GM19193 (cell line): ENCODE results near the gene PIM1.

Experiments used
- POLR2A ChIP-seq: IDR thresholded peaks from 4 replicates; pipeline ENCODE4 v1.6.1; 2011; ENCODE audit not compliant: insufficient read depth, insufficient read length; ENCODE audit errors: extremely low read depth

Gene PIM1

GRCh38 chr6:37135835-37136694 lies 33.9 kb upstream of the PIM1 start:
- TF ChIP-seq POLR2A = no peak

- no peak for TF ChIP-seq POLR2A
These were observed 33.1 kb upstream of the PIM1 start for GRCh38 chr6:37136821-37137200.

GRCh38 chr6:37137201-37138090 lies 32.5 kb upstream of the PIM1 start:
- TF ChIP-seq POLR2A = no peak

- TF ChIP-seq POLR2A = no peak
These were observed 31.1 kb upstream of the PIM1 start for GRCh38 chr6:37138856-37139229.

GRCh38 chr6:37139230-37139962 lies 30.6 kb upstream of the PIM1 start:
- TF ChIP-seq POLR2A = no peak

- no peak for TF ChIP-seq POLR2A
These were observed 29.8 kb upstream of the PIM1 start for GRCh38 chr6:37140145-37140544.

- no peak for TF ChIP-seq POLR2A
These were observed 28.5 kb upstream of the PIM1 start for GRCh38 chr6:37141281-37142049.

- TF ChIP-seq POLR2A = no peak
These were observed 27.8 kb upstream of the PIM1 start for GRCh38 chr6:37142050-37142614.

GRCh38 chr6:37143585-37143984 lies 26.4 kb upstream of the PIM1 start:
- no peak for TF ChIP-seq POLR2A

- no peak for TF ChIP-seq POLR2A
These were observed 24.5 kb upstream of the PIM1 start for GRCh38 chr6:37145443-37145842.

GRCh38 chr6:37146735-37147157 lies 23.2 kb upstream of the PIM1 start:
- TF ChIP-seq POLR2A = no peak

GRCh38 chr6:37149745-37150144 lies 20.2 kb upstream of the PIM1 start:
- no peak for TF ChIP-seq POLR2A

GRCh38 chr6:37150314-37150713 lies 19.6 kb upstream of the PIM1 start:
- TF ChIP-seq POLR2A = no peak

GRCh38 chr6:37155394-37156312 lies 14.3 kb upstream of the PIM1 start:
- TF ChIP-seq POLR2A = peak; percentile 42

GRCh38 chr6:37158508-37158907 lies 11.4 kb upstream of the PIM1 start:
- no peak for TF ChIP-seq POLR2A
